HG02970 (cell line): ENCODE data around the gene SPOCK2.
A peak's percentile ranks its signal among the peaks of the same experiment; 100 is the strongest.

Experiments
- ATAC-seq: cut with Tn5 transposase; IDR thresholded peaks from one replicate; pipeline ENCODE4 v1.9.1; 2021; ENCODE audit warnings: mild to moderate bottlenecking, moderate library complexity, moderate number of reproducible peaks; ENCODE audit not compliant: unreplicated experiment, low FRiP score

Gene SPOCK2

DNA sequence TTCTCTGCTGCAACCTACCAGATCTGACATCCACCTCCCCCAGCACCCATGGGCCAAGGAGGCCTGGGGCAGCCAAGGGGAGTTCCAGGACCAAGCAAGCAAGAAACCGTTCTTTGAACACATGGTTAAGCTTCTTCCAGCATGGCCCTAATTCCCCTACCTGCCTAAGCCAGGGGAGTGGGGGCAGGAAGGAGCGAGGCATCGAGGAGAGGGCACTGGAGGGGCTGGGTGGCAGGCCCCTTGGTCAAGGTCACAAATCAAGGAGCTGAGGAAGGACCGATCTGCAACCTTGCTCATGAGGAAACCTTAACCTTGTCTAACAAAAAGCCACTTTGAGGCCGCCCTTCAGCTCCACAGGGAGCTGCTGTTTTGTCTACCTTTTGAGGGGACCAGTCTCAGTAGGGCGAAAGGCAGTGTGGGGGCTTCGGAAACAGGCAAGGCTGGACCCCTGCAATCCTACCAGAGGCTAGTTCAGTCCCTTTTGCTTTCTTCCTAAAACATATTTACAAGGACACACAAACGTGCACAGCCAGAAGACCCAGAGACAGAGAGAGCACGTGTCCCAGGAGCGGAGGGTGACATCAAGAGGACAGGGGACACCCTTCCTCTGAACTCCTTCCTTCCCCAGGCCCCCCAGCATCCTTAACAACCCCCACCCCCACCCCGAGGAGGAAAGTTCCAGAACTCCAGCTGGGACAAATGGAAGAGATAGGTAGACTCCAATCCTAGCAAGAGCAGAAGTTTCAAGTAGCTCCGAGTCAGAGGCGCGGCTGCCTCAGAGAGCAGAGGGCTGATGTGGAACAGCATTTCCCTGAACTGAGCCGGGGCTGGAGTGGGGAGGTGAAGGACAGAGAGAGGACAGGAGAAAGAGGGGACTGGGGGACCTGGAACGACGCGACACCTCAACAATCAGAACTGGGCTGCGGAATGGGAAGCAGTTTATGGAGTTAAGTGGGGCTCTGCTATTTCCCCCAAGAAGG, 28.2 kb downstream of the SPOCK2 start:
- ATAC-seq, result no peak

GRCh38 chr10:72058989-72059842, 29.1 kb downstream of the SPOCK2 start:
- ATAC-seq, result no peak

GRCh38 chr10:72058347-72058898, 29.9 kb downstream of the SPOCK2 start:
- no peak for ATAC-seq

GRCh38 chr10:72056932-72057751, 31.2 kb downstream of the SPOCK2 start:
- ATAC-seq, result no peak

- ATAC-seq, result no peak
These were observed 32.2 kb downstream of the SPOCK2 start for GRCh38 chr10:72056113-72056512.

- ATAC-seq, result no peak
These were observed 34.7 kb downstream of the SPOCK2 start for GRCh38 chr10:72053690-72054089.

DNA sequence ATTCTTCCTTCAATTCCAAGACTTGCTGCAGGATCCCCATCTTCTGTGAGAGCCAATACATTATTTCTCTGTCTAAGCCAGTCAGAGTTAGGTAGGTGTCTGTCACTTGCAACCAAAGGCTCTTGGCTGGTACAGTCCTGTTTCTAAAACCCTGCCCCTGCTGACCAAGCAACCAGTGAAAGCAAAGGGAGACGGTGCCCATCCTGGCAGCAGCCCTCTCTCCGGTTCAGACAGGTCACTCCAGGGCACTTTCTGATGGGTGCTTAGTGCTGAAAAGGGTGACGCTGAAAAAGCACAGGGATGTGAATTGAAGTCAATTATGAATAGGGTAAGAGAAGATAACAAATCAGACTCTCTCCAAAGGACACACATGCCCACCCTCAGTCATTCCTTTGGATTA, 37.5 kb downstream of the SPOCK2 start:
- ATAC-seq, result no peak

- no peak for ATAC-seq
These were observed 38.2 kb downstream of the SPOCK2 start for GRCh38 chr10:72049969-72050781.

GRCh38 chr10:72049472-72049871, 38.9 kb downstream of the SPOCK2 start:
- no peak for ATAC-seq

DNA sequence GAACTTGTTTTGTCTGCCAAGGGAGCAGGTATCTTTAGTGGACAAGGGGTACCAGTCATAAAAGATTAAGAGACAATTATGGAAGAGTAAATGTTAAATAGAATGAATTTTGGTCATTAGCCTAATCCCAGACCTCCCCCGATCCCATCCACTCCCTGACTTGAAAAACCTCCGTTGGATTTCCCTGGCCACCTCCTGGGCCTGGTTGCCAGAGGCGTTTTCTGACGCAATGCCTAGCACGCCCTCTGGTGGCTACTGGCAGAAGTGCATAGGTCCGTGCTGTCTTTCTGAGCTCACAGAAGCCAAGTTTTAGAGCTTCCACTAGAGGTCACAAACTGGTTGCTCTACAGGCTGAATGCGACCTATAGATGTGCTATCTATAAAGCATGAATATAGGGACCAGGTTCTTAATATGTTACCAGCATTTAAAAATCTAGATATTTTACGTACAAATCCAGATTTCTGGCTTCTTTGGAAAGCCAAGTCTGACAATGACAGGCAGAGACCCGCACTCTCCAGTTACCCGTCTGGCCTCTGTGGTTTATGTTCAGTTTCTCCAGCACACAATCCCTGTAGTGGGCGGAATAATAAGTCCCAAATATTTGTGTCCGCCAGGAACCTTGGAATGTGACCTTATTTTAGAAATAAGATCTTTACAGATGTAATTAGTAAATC, 39.8 kb downstream of the SPOCK2 start:
- peak; percentile 53 for ATAC-seq

DNA sequence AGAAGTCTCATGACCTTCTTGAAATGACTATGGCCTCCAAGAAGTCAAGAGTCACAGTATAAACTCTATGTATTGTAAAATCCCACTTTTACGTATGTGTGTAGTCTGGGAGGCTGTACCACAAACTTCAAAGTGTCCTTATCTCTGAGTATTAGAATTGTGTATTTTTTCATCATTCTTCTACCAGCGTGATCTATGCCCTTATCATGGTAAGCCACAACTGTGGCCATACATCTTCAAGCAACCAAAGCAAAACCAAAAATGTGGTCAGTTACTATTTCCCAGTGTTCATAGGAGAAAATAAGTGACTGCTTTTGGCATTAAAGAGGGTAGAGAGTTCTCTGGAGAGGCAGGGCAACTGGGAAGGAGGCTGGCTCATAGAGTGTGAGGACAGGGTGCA, 42.8 kb downstream of the SPOCK2 start:
- no peak for ATAC-seq

DNA sequence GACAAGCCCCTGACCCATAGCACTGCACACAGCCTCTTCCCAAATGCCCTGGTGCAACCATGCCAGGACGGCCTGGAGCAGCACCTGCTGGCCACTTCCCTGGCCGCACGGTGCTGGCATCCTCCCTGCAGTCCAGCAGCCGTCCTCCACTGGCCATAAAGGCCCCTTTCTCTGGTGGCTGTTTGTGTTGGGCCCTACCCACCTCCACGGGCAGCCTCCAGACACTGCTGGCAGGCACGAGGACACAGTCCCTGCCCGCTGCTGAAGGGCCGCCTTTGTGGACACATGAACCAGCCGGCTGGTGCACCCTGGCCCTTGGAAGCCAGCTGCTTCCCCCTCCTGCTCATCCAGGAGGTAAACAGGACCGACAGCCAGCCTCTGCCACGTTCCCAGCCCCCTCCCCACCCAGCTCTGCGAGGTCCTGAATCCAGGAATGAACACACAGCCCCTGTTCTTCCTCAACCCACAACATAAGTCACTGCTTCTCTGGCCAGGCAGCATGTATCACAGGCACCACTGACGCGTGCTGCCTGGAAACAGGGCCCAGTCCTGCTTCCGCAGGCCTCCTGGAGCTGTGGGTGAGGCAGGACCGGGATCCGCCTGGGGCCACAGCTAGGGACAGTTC, 43.8 kb downstream of the SPOCK2 start:
- no peak for ATAC-seq

DNA sequence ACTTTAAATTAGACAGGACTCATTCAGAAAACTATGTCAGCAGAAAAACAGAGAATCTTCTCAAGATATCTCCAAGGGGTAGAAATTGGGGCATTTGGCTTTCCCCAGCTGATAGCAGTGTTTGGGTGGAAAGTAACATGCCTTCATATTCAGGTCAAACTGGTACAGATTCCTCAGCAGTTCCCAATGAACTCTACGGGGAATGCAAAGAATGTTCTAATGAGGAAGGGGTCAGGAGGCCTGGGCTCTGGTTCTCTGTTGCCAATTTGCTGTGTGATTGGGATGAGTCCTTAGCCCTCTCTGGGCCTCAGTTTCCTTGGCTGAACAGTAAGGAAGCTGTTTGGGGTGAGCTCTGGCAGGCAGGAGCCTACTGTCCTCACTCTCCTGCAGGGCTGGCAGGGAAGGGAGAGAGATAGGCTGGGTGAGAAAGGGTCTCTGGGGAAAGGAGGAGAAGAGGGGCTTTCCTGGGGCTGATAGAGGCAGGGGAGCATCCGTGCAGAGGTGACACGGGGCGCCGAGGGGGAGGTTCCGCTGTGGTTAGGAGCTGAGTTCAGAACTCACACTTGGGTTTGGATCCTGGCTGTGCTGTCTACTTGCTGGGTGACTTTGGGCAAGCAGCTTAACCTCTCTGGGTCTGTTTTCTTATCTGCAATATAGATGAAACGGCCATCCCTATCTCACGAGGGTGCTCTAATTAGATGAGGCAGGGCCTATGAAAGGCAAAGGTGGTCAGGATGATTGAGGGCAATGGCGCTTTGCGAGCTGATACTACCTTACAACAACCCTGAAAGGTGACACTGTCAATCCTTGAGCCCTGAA, 45.1 kb downstream of the SPOCK2 start:
- no peak for ATAC-seq

DNA sequence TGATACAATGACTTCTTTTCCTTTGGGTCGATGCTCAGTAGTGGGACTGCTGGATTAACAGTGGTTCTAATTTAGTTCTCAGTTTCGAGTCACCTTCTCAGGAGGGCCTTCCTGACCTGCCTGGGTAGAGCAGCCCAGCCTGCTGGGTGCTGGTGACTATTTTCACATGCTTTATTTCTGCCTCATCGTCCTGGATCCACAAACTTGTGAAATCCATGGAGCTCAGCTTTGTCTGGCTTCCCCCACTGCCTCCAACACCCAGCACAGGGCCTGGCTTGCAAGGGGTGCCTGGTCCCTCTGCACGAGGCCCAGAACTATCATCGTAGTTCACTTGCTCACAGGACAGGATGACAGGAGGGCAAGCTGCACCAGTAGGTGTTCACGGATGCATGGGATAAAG, 46.9 kb downstream of the SPOCK2 start:
- no peak for ATAC-seq

- no peak for ATAC-seq
These were observed 49.0 kb downstream of the SPOCK2 start for GRCh38 chr10:72039377-72039776.

GRCh38 chr10:72038458-72039001, 49.8 kb downstream of the SPOCK2 start:
- ATAC-seq, result no peak

- no peak for ATAC-seq
These were observed 50.5 kb downstream of the SPOCK2 start for GRCh38 chr10:72037811-72038210.
